Panc1 (cell line): ENCODE results near the gene RAB5A.

Experiments
- POLR2AphosphoS5 ChIP-seq: IDR thresholded peaks from 2 replicates; pipeline ENCODE4 v1.6.1; 2012; ENCODE audit warnings: mild to moderate bottlenecking, low read depth, low read length, moderate library complexity
- SIN3A ChIP-seq: IDR thresholded peaks from 2 replicates; pipeline ENCODE4 v1.6.1; 2012; ENCODE audit warnings: low read depth, mild to moderate bottlenecking, low read length, moderate library complexity, borderline replicate concordance; ENCODE audit not compliant: insufficient read depth
- TCF7L2 ChIP-seq: IDR thresholded peaks from 2 replicates; pipeline ENCODE4 v1.6.1; 2011; ENCODE audit warnings: mild to moderate bottlenecking, low read depth, low read length, inconsistent platforms
- TF ChIP-seq, protein P1 (sequence below): fragments of 450-650 bp; IDR thresholded peaks from 2 replicates; pipeline ENCODE4 v1.5.1; 2017; ENCODE audit warnings: mild to moderate bottlenecking
- TF ChIP-seq, protein P2 (sequence below), 2 experiments: IDR thresholded peaks; 2 replicates each; pipeline ENCODE4 v1.6.1; 2011 to 2012; ENCODE audit warnings: low read depth in 2 of 2, control low read depth in 1 of 2, low read length in 1 of 2, mild to moderate bottlenecking in 1 of 2, moderate library complexity in 1 of 2; ENCODE audit not compliant: insufficient read depth in 1 of 2

DNA sequence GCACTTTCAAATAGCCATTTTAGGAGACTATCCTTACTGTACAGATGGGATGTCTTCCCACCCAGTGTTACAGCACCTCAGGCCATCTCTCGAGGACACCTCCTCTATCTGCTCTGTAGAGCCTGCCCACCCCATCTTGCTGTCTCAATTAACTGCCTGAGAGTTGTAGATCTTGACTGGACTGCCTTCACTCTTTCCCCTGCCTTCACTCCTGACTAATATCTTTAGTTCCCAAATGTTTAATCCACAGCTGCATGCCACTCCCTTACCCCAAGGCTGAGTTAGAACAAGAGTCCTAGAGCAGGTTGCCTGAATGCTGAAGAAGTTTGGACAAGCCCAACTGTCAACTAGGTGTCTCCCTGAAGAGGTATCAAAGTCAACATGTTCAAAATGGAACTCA lies 66.5 kb downstream of the RAB5A start:
- TF ChIP-seq, protein P1, sequence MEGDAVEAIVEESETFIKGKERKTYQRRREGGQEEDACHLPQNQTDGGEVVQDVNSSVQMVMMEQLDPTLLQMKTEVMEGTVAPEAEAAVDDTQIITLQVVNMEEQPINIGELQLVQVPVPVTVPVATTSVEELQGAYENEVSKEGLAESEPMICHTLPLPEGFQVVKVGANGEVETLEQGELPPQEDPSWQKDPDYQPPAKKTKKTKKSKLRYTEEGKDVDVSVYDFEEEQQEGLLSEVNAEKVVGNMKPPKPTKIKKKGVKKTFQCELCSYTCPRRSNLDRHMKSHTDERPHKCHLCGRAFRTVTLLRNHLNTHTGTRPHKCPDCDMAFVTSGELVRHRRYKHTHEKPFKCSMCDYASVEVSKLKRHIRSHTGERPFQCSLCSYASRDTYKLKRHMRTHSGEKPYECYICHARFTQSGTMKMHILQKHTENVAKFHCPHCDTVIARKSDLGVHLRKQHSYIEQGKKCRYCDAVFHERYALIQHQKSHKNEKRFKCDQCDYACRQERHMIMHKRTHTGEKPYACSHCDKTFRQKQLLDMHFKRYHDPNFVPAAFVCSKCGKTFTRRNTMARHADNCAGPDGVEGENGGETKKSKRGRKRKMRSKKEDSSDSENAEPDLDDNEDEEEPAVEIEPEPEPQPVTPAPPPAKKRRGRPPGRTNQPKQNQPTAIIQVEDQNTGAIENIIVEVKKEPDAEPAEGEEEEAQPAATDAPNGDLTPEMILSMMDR: no peak
- TF ChIP-seq SIN3A (no peak), POLR2AphosphoS5 (no peak), TCF7L2 (no peak)
- TF ChIP-seq, protein P2, sequence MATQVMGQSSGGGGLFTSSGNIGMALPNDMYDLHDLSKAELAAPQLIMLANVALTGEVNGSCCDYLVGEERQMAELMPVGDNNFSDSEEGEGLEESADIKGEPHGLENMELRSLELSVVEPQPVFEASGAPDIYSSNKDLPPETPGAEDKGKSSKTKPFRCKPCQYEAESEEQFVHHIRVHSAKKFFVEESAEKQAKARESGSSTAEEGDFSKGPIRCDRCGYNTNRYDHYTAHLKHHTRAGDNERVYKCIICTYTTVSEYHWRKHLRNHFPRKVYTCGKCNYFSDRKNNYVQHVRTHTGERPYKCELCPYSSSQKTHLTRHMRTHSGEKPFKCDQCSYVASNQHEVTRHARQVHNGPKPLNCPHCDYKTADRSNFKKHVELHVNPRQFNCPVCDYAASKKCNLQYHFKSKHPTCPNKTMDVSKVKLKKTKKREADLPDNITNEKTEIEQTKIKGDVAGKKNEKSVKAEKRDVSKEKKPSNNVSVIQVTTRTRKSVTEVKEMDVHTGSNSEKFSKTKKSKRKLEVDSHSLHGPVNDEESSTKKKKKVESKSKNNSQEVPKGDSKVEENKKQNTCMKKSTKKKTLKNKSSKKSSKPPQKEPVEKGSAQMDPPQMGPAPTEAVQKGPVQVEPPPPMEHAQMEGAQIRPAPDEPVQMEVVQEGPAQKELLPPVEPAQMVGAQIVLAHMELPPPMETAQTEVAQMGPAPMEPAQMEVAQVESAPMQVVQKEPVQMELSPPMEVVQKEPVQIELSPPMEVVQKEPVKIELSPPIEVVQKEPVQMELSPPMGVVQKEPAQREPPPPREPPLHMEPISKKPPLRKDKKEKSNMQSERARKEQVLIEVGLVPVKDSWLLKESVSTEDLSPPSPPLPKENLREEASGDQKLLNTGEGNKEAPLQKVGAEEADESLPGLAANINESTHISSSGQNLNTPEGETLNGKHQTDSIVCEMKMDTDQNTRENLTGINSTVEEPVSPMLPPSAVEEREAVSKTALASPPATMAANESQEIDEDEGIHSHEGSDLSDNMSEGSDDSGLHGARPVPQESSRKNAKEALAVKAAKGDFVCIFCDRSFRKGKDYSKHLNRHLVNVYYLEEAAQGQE (IDR thresholded peaks at IDR 0.05; ENCODE audit: insufficient read depth in 1 of 2, low read depth in 2 of 2, low read length in 1 of 2): no peak
